K562 (cell line): Measurements from ENCODE around the gene DGCR8. TPM values are rescaled to one million over a fixed set of nuclear protein-coding genes. Genes with fewer than 3 reads are reported as not detected.
A peak's percentile ranks its signal among the peaks of the same experiment; 100 is the strongest.

Source experiments
- BMI1 ChIP-seq: fragments of 150-350 bp; IDR thresholded peaks from 2 replicates; pipeline ENCODE4 v1.6.1; 2014; ENCODE audit warnings: low read length
- EZH2 ChIP-seq: IDR thresholded peaks from 2 replicates; pipeline ENCODE4 v1.6.1; 2012; ENCODE audit warnings: low read depth, mild to moderate bottlenecking, inconsistent platforms, low read length, borderline replicate concordance
- TFAM ChIP-seq: fragments of 250-450 bp; sonication (Bioruptor Pico); conservative IDR thresholded peaks from 2 replicates; pipeline ENCODE4 v1.5.0; 2021; ENCODE audit warnings: mild to moderate bottlenecking, moderate library complexity
- ZBED1 ChIP-seq: IDR thresholded peaks from 2 replicates; pipeline ENCODE4 v1.6.1; 2014
- ZNF197 ChIP-seq: fragments of 200-800 bp; sonication (Bioruptor generic); IDR thresholded peaks from 2 replicates; pipeline ENCODE4 v1.6.1; 2016; ENCODE audit warnings: low read depth, missing genetic modification characterization, missing compliant biosample characterization
- ZNF507 ChIP-seq: conservative IDR thresholded peaks from 2 replicates; pipeline ENCODE4 v1.6.1; 2017; ENCODE audit warnings: missing genetic modification characterization, missing compliant biosample characterization
- polyA plus RNA-seq, 8 experiments: library from polyadenylated mRNA; depleted of rRNA in 4 of 8; stranded (reverse) in 5 of 8; unstranded in 3 of 8; fragments of >200 nt; fragmentation: Nextera tagmentation in 2 of 8; fragmentation: Illumina TruSeq in 1 of 8; extraction: Ambion mirVana in 2 of 8; extraction: Trizol in 1 of 8; gene quantifications; 2 replicates each; pipeline versions ENCODE4 v1.2.1 to v1.2.3, GENCODE V29; 2011 to 2014; ENCODE audit warnings: inconsistent platforms in 1 of 8, missing spikeins in 1 of 8
- total RNA-seq, 7 experiments: library from RNA; depleted of rRNA in 6 of 7; stranded (reverse); fragments of >200 nt in 6 of 7; fragmentation: Illumina TruSeq in 2 of 7; extraction: Trizol in 2 of 7; gene quantifications; 2 replicates each; pipeline versions ENCODE4 v1.2.1 to v1.2.3, GENCODE V29; 2011 to 2021; ENCODE audit warnings: low replicate concordance in 1 of 7
- TF ChIP-seq, protein P1 (sequence below): fragments of 450-650 bp; formaldehyde crosslinking; IDR thresholded peaks from 2 replicates; pipeline ENCODE4 v1.4.0; 2020; ENCODE audit warnings: mild to moderate bottlenecking
- TF ChIP-seq, protein P2 (sequence below): sonication (generic); formaldehyde crosslinking; IDR thresholded peaks from 2 replicates; pipeline ENCODE4 v1.8.0; 2022; ENCODE audit warnings: missing genetic modification reagents, mild to moderate bottlenecking, moderate library complexity, borderline replicate concordance
- TF ChIP-seq, protein P3 (sequence below): sonication (generic); formaldehyde crosslinking; IDR thresholded peaks from 2 replicates; pipeline ENCODE4 v1.5.0; 2020; ENCODE audit warnings: missing genetic modification reagents
- TF ChIP-seq, protein P4 (sequence below): fragments of 200-600 bp; sonication (generic); IDR thresholded peaks from one replicate; pipeline ENCODE4 v1.6.1; 2012; ENCODE audit warnings: mild to moderate bottlenecking, low read depth, low read length, inconsistent platforms
- TF ChIP-seq, protein P5 (sequence below), 2 experiments: IDR thresholded peaks; 2 replicates each; pipeline ENCODE4 v1.6.1; 2011; ENCODE audit warnings: borderline replicate concordance in 1 of 2, control low read depth in 1 of 2, low read depth in 1 of 2, low read length in 1 of 2, mild to moderate bottlenecking in 1 of 2, mixed read lengths in 1 of 2, moderate library complexity in 1 of 2; ENCODE audit not compliant: insufficient read depth in 1 of 2, insufficient read length in 1 of 2, poor library complexity in 1 of 2, severe bottlenecking in 1 of 2; ENCODE audit errors: extremely low read depth in 1 of 2

Gene DGCR8
- total and polyA plus RNA-seq, 9 of the 15 experiments (the other 6 are each of a cell fraction or from before 2014, with no cell fraction given) = 5.9 to 144 (median 80.1) TPM

DNA sequence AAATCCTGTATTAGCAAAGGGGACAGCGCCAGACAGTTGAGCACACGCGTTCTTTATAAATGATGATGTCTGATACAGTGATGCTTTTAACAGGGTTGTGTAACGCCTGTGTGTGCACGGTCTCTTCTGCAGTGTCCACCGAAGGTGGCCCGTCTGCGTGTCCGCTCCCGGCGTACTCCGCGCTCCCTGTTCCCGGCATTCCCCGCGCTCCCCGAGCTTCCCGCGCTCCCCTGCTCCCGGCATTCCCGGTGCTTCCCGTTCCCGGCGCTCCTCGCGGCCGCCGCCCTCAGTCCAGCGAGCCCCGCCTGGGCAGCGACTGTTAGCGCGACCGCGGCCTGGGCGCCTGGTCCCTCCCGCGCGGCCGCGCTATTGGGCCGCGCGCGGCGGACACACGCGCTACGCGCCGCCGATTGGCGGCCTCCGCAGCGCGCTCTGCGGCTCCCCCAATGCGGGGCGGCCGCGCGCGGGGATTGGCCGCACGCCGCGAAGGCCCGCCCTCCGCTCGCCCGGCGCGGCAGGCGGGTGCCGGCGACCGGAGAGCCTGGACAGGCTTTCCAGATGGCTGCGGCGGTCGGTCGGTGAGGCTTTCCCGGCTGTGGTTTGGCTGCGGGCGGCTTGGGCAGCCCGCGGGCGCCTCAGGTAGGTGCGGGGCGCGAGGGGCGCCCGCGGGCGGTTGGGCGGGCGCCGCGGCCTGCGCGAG, at the start of gene DGCR8 (continued):
- TF ChIP-seq, protein P1, sequence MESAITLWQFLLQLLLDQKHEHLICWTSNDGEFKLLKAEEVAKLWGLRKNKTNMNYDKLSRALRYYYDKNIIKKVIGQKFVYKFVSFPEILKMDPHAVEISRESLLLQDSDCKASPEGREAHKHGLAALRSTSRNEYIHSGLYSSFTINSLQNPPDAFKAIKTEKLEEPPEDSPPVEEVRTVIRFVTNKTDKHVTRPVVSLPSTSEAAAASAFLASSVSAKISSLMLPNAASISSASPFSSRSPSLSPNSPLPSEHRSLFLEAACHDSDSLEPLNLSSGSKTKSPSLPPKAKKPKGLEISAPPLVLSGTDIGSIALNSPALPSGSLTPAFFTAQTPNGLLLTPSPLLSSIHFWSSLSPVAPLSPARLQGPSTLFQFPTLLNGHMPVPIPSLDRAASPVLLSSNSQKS (CRISPR knock-in tag) = no peak; the same call in 1 of the 2 replicates
- TF ChIP-seq BMI1 (no peak), ZBED1 (no peak), ZNF197 (CRISPR knock-in tag) (no peak), EZH2 (peak; percentile 90; the same call in 1 of the 2 replicates), ZNF507 (tag) (no peak), TFAM (CRISPR knock-in tag) (no peak)
- TF ChIP-seq, protein P2, sequence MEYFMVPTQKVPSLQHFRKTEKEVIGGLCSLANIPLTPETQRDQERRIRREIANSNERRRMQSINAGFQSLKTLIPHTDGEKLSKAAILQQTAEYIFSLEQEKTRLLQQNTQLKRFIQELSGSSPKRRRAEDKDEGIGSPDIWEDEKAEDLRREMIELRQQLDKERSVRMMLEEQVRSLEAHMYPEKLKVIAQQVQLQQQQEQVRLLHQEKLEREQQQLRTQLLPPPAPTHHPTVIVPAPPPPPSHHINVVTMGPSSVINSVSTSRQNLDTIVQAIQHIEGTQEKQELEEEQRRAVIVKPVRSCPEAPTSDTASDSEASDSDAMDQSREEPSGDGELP = no peak
- TF ChIP-seq, protein P3, sequence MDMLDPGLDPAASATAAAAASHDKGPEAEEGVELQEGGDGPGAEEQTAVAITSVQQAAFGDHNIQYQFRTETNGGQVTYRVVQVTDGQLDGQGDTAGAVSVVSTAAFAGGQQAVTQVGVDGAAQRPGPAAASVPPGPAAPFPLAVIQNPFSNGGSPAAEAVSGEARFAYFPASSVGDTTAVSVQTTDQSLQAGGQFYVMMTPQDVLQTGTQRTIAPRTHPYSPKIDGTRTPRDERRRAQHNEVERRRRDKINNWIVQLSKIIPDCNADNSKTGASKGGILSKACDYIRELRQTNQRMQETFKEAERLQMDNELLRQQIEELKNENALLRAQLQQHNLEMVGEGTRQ (CRISPR knock-in tag) = no peak
- TF ChIP-seq, protein P4, sequence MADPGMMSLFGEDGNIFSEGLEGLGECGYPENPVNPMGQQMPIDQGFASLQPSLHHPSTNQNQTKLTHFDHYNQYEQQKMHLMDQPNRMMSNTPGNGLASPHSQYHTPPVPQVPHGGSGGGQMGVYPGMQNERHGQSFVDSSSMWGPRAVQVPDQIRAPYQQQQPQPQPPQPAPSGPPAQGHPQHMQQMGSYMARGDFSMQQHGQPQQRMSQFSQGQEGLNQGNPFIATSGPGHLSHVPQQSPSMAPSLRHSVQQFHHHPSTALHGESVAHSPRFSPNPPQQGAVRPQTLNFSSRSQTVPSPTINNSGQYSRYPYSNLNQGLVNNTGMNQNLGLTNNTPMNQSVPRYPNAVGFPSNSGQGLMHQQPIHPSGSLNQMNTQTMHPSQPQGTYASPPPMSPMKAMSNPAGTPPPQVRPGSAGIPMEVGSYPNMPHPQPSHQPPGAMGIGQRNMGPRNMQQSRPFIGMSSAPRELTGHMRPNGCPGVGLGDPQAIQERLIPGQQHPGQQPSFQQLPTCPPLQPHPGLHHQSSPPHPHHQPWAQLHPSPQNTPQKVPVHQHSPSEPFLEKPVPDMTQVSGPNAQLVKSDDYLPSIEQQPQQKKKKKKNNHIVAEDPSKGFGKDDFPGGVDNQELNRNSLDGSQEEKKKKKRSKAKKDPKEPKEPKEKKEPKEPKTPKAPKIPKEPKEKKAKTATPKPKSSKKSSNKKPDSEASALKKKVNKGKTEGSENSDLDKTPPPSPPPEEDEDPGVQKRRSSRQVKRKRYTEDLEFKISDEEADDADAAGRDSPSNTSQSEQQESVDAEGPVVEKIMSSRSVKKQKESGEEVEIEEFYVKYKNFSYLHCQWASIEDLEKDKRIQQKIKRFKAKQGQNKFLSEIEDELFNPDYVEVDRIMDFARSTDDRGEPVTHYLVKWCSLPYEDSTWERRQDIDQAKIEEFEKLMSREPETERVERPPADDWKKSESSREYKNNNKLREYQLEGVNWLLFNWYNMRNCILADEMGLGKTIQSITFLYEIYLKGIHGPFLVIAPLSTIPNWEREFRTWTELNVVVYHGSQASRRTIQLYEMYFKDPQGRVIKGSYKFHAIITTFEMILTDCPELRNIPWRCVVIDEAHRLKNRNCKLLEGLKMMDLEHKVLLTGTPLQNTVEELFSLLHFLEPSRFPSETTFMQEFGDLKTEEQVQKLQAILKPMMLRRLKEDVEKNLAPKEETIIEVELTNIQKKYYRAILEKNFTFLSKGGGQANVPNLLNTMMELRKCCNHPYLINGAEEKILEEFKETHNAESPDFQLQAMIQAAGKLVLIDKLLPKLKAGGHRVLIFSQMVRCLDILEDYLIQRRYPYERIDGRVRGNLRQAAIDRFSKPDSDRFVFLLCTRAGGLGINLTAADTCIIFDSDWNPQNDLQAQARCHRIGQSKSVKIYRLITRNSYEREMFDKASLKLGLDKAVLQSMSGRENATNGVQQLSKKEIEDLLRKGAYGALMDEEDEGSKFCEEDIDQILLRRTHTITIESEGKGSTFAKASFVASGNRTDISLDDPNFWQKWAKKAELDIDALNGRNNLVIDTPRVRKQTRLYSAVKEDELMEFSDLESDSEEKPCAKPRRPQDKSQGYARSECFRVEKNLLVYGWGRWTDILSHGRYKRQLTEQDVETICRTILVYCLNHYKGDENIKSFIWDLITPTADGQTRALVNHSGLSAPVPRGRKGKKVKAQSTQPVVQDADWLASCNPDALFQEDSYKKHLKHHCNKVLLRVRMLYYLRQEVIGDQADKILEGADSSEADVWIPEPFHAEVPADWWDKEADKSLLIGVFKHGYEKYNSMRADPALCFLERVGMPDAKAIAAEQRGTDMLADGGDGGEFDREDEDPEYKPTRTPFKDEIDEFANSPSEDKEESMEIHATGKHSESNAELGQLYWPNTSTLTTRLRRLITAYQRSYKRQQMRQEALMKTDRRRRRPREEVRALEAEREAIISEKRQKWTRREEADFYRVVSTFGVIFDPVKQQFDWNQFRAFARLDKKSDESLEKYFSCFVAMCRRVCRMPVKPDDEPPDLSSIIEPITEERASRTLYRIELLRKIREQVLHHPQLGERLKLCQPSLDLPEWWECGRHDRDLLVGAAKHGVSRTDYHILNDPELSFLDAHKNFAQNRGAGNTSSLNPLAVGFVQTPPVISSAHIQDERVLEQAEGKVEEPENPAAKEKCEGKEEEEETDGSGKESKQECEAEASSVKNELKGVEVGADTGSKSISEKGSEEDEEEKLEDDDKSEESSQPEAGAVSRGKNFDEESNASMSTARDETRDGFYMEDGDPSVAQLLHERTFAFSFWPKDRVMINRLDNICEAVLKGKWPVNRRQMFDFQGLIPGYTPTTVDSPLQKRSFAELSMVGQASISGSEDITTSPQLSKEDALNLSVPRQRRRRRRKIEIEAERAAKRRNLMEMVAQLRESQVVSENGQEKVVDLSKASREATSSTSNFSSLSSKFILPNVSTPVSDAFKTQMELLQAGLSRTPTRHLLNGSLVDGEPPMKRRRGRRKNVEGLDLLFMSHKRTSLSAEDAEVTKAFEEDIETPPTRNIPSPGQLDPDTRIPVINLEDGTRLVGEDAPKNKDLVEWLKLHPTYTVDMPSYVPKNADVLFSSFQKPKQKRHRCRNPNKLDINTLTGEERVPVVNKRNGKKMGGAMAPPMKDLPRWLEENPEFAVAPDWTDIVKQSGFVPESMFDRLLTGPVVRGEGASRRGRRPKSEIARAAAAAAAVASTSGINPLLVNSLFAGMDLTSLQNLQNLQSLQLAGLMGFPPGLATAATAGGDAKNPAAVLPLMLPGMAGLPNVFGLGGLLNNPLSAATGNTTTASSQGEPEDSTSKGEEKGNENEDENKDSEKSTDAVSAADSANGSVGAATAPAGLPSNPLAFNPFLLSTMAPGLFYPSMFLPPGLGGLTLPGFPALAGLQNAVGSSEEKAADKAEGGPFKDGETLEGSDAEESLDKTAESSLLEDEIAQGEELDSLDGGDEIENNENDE = peak; percentile 85
- TF ChIP-seq, protein P5, sequence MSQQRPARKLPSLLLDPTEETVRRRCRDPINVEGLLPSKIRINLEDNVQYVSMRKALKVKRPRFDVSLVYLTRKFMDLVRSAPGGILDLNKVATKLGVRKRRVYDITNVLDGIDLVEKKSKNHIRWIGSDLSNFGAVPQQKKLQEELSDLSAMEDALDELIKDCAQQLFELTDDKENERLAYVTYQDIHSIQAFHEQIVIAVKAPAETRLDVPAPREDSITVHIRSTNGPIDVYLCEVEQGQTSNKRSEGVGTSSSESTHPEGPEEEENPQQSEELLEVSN (IDR thresholded peaks at IDR 0.05; ENCODE audit: borderline replicate concordance in 1 of 2, extremely low read depth in 1 of 2, insufficient read depth in 1 of 2, insufficient read length in 1 of 2, low read depth in 1 of 2, low read length in 1 of 2, poor library complexity in 1 of 2, severe bottlenecking in 1 of 2) = peak; percentile 99 to 100
